ENCODE data around the gene TREM1. TPM values are rescaled to one million over a fixed set of nuclear protein-coding genes. Genes with fewer than 3 reads are reported as not detected.
"Not testable (repeated sequence)": the region's sequence is repeated elsewhere in the genome, so short reads cannot be mapped to it uniquely, and the experiment has no call there.

Gene TREM1
- total RNA-seq, 1 experiment from 2014 or later = not detected

DNA sequence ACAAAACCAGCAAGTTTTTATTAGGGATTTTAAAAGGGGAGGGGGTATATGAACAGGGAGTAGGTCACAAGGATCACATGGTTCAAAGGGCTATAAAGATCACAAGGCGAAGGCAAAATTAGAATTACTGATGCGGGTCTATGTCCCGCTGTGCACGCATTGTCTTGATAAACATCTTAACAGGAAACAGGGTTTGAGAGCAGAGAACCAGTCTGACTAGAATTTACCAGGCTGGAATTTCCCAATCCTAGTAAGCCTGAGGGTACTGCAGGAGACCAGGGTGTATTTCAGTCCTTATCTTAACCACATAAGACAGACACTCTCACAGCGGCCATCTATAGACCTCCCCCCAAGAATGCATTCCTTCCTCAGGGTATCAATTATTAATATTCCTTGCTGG, 10.8 kb upstream of the TREM1 start:
- DNase-seq (ENCODE audit: low read depth) = not testable (repeated sequence)

DNA sequence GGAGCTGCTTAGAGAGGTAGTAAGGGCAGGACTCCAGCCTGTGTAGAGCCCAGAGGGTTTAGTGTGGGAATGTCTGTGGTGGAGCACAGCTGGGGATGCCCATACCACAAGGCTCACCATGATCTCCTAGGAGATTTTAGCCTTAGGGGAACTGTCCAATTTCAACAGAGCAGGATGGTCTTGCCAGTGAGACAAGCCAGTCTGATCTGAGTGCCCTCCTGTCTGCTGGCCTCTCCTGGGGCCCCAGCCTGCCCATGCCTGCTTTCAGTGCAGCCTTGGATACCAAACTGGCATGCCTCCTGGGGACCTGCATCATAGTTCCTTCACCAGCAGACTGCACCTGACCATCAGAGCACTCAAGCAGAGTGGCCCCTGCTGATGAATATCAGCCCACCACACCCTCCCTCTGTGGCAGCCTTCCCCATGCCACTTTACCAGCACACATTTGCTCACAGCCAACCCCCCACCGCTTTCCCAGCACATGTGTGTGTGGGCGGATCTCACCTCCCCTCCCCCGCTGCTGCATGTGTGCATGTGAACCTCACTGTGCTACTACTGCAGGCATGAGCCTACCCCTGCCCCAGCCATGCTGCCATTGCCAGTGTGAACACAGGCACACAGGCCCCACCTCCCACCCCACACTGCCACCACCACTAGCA, 7.9 kb upstream of the TREM1 start:
- DNase-seq (ENCODE audit: low read depth) = no peak

DNA sequence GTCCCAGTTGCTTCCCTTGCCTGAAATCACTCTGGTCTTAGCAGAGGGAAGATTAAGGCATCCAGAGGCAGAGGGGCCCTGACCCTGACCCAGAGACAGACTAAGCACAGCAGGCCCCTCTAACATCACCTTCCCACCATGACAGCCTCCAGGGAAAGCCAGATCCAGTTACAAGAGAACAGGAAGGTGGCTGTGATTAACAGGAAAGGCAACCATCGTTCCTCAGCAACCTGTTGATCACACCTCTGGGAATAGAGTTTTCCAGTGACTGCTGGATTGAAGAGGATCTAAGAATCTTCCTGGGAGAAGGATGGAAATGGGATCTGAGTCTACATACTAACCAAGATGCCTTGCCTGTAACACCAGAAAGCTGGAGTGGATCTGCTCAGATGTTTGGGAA, 5.2 kb upstream of the TREM1 start:
- DNase-seq (ENCODE audit: low read depth) = no peak

- DNase-seq (ENCODE audit: low read depth) = no peak
These were observed 3.3 kb upstream of the TREM1 start for GRCh38 chr6:41289815-41290214.

GRCh38 chr6:41288754-41289129, 2.3 kb upstream of the TREM1 start:
- DNase-seq (ENCODE audit: low read depth) = no peak

GRCh38 chr6:41288030-41288753, 1.7 kb upstream of the TREM1 start:
- no peak for DNase-seq (ENCODE audit: low read depth)

GRCh38 chr6:41284726-41285125, 1.8 kb downstream of the TREM1 start:
- peak; percentile 15 for DNase-seq (ENCODE audit: low read depth)

GRCh38 chr6:41283600-41283999, 2.9 kb downstream of the TREM1 start:
- DNase-seq (ENCODE audit: low read depth) = no peak

DNA sequence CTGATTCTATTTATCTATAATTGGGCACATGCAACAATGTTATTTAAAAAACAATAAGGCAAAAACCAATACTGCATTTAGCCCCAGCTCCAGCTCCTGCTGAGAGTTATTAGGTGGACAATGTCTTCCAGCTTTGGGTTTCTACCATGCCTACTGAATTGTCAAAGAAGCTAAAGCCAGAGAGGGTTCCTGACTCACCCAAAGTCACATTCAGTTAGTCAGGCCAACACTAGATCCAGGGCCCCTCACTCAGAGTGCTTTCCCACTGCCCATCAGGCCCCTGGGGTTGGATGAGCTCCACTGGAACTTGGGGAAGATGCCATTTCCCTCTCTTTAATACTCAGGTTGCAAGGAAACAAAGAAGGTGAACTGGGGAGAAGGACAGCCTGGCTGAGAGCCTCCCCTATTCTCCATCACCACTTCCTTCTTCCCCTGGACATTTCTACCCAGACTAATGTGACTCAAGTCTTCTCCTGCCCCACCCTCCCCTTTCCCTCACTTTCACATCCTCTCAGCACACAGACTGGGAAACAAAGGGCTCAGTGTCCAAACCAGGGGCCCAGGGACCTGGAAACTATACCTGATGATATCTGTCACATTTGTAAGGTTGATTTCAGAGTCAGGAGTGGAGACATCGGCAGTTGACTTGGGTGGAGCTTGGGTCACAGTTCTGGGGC, 6.0 kb downstream of the TREM1 start:
- no peak for DNase-seq (ENCODE audit: low read depth)

DNA sequence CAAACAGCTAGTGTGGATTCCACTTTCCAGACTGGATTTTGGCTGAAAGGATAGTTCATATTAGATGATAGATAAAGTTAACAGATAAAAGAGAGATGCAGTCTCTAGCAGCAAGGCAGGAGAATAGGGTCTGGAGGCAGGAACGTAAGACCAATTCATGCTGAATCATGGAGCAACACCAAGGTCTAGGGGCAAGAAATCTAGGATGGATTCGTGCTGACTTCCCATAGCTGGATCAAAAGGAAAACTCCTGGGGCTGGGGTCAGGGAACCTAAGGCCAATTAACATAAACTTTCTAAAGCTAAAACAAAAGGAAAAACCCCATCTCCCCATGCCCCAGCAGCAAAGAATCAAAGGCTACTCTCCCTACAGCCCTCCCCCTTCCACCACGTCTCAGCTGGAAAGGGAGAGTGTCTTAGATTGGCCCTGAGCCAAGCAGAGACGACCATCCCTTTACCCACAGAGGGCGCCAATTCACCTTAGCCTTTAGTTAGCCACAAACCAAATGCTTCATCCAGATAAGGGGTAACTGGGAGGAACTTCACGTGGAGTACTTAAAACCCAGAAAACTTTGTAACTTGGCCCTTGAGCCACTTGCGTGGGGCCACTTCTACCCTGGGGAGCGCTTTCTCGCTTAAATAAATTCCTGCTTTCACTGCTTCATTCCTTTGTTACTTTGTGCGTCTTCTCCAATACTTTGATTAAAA, 7.6 kb downstream of the TREM1 start:
- DNase-seq (ENCODE audit: low read depth) = peak; percentile 78

DNA sequence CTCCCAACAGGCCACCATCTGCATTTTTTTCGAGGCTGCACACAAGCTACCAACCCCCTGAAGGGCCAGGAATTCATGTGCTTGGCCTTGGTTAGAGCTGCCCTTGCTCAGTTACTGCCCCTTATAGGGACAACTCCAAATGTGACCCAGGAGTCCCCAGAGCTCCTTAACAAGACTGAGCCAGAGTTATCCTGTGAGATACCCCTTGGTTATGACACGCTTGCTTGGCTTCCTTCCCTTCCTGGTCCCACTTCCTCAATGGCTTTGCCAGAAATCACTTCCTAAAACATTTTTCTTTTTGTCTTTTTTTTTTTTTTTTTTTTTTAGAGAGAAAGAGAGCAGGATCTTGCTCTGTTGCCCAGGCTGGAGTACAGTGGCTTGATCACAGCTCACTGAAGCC, 8.9 kb downstream of the TREM1 start:
- DNase-seq (ENCODE audit: low read depth) = no peak

DNA sequence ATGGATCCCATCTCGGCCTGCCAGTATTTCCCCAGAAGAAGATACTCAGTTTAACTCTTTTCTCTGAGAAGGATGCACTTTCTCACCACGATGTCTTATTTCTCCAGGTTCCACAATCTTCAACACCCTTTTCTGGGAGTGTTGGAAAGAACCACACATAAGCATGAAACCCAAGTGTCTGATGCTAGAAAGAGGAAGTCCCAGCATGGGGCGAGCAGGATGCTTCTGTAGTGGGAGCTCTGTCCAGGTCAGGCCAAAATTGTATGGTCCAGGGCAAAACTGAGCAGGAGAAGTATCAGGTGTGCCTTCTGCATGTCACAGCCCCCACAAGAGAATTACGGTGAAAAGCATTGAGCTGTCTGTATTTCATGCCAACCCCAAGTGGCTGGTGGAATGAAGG, 11.0 kb downstream of the TREM1 start:
- DNase-seq (ENCODE audit: low read depth) = no peak

- DNase-seq (ENCODE audit: low read depth) = no peak
These were observed 12.2 kb downstream of the TREM1 start for GRCh38 chr6:41274256-41274655.

- DNase-seq (ENCODE audit: low read depth) = no peak
These were observed 12.8 kb downstream of the TREM1 start for GRCh38 chr6:41273714-41274113.

DNA sequence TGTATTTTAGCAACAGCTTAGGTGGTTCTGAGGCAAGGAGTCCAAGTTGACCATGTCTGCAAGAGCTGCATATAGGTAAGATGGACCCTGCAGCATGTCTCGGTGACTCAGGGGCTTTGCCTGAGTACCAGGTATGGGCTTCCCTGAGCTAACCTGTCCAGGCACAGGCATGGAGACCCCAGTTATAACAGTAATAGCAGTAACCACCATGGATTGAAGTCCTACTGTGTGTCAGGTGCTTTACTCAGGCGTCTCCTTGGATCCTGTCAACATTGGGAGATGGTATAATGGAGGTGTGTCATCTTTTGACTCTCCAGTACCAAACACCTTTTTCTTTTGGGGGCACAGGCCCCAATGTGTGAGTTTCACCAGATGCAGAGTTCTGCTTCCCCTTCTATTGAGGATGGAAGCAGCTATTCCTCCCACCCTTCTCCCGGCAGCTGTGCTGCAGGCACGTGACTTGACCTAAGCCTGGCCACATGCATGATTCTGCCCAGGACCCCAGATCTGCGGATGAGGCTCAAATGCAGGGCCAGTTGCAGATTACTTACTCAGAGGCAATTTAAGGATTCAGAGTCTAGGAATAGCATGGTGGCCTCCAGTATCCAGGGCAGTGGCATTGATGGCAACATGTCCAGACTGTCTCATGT, 13.8 kb downstream of the TREM1 start:
- DNase-seq (ENCODE audit: low read depth) = no peak

DNA sequence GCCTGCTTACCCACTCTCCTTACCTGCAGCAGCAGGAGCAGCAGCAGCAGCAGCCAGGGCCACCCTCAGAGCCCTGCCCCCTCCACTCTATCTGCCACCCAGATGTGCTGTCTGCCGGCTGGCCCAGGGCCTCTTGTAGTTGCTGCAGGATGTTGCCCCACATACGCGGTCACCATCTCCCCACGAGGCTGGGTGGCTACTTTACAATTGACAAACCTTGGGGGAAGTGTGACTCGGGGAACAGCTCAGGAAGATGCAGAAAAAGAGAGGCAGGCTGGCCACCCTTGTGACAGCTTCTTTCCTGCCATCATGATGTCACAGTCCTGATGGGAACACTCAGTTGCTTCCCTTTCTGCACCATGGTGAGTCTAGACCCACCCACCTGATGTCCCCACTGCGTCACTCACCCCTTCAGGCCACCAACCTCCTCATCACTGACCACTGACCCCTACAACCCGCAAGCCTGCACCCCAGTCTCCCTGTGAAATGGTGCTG, 14.5 kb downstream of the TREM1 start:
- DNase-seq (ENCODE audit: low read depth) = no peak

DNA sequence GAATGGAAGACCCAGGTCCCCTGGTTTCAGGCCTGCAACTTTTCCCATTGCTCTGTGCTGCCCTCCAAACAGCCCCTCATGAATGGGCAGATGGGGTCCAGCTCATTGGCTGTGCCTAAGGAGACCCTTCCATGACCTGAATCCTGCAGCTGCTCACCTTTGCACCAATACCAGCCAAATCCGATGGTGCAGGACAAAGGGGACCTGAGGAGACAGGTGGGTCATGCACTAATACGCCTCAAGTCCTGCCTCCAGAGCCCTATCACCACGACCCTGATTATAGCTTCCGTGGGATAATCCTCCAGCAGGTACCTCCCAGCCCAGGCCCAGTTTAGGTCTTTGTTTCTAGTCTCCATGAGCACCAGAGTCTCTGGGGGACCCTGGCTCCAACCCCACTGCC, 16.8 kb downstream of the TREM1 start:
- DNase-seq (ENCODE audit: low read depth) = no peak

GRCh38 chr6:41269166-41269565, 17.3 kb downstream of the TREM1 start:
- DNase-seq (ENCODE audit: low read depth) = no peak

DNA sequence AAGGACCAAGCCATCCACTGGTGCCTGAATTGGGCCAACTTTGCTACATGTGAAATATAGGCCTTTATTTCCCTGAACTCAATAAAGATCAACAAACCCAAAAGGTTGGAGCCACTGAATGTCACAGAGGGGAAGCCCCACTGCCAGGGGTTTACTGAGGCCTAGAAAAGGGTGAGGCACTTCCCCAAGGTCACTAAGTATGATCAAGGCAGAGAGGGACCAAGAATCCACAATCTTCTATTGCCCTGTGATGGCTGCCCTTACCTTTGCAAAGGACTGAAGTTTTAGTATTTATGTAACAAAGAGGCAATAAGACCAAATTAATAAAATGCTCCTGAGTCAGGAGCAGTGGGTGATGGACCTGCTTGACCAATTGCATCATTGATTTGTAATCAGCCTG, 18.0 kb downstream of the TREM1 start:
- no peak for DNase-seq (ENCODE audit: low read depth)

DNA sequence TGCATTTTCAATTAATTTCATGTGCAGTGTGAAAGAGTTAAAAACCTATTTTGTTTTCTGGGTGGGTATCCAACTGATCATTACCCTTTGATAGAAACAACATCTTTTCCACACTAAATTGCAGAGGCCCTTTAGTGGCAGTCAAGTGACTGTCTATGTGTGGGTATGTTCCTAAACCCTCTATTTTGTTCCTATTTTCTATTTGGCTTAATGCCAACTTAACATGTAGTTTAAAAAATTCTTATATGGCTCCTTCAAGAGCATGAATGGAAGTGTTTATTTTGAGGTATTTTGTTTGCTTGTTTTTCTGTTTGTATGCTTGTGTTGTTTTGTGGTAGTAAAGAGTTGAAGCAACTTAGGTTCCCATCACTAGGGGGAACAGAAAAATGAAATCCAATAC, 19.9 kb downstream of the TREM1 start:
- no peak for DNase-seq (ENCODE audit: low read depth)

- no peak for DNase-seq (ENCODE audit: low read depth)
These were observed 23.2 kb downstream of the TREM1 start for GRCh38 chr6:41263267-41263666.

GRCh38 chr6:41262401-41262800, 24.1 kb downstream of the TREM1 start:
- no peak for DNase-seq (ENCODE audit: low read depth)

Data from Daoy (cell line).